ENCODE measurements around the gene NCAPD3.

- TF ChIP-seq REST (IDR thresholded peaks at IDR 0.05; ENCODE audit: borderline replicate concordance in 1 of 2, low read depth in 1 of 2, low read length in 2 of 2): no peak
- no peak for TF ChIP-seq NFRKB (IDR thresholded peaks at IDR 0.05)
- TF ChIP-seq ZBTB8A (CRISPR knock-in tag; IDR thresholded peaks at IDR 0.05; ENCODE audit: borderline replicate concordance, low read depth): no peak
- no peak for TF ChIP-seq TBL1XR1 (IDR thresholded peaks at IDR 0.05; ENCODE audit: borderline replicate concordance, low read length, partially characterized antibody)
- TF ChIP-seq SP2 (CRISPR knock-in tag; IDR thresholded peaks at IDR 0.05): no peak
- TF ChIP-seq ETV5 (CRISPR knock-in tag; IDR thresholded peaks at IDR 0.05; ENCODE audit: borderline replicate concordance): no peak
- TF ChIP-seq, protein P1, sequence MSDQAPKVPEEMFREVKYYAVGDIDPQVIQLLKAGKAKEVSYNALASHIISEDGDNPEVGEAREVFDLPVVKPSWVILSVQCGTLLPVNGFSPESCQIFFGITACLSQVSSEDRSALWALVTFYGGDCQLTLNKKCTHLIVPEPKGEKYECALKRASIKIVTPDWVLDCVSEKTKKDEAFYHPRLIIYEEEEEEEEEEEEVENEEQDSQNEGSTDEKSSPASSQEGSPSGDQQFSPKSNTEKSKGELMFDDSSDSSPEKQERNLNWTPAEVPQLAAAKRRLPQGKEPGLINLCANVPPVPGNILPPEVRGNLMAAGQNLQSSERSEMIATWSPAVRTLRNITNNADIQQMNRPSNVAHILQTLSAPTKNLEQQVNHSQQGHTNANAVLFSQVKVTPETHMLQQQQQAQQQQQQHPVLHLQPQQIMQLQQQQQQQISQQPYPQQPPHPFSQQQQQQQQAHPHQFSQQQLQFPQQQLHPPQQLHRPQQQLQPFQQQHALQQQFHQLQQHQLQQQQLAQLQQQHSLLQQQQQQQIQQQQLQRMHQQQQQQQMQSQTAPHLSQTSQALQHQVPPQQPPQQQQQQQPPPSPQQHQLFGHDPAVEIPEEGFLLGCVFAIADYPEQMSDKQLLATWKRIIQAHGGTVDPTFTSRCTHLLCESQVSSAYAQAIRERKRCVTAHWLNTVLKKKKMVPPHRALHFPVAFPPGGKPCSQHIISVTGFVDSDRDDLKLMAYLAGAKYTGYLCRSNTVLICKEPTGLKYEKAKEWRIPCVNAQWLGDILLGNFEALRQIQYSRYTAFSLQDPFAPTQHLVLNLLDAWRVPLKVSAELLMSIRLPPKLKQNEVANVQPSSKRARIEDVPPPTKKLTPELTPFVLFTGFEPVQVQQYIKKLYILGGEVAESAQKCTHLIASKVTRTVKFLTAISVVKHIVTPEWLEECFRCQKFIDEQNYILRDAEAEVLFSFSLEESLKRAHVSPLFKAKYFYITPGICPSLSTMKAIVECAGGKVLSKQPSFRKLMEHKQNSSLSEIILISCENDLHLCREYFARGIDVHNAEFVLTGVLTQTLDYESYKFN (CRISPR knock-in tag; conservative IDR thresholded peaks at IDR 0.05): no peak
- TF ChIP-seq, protein P2, sequence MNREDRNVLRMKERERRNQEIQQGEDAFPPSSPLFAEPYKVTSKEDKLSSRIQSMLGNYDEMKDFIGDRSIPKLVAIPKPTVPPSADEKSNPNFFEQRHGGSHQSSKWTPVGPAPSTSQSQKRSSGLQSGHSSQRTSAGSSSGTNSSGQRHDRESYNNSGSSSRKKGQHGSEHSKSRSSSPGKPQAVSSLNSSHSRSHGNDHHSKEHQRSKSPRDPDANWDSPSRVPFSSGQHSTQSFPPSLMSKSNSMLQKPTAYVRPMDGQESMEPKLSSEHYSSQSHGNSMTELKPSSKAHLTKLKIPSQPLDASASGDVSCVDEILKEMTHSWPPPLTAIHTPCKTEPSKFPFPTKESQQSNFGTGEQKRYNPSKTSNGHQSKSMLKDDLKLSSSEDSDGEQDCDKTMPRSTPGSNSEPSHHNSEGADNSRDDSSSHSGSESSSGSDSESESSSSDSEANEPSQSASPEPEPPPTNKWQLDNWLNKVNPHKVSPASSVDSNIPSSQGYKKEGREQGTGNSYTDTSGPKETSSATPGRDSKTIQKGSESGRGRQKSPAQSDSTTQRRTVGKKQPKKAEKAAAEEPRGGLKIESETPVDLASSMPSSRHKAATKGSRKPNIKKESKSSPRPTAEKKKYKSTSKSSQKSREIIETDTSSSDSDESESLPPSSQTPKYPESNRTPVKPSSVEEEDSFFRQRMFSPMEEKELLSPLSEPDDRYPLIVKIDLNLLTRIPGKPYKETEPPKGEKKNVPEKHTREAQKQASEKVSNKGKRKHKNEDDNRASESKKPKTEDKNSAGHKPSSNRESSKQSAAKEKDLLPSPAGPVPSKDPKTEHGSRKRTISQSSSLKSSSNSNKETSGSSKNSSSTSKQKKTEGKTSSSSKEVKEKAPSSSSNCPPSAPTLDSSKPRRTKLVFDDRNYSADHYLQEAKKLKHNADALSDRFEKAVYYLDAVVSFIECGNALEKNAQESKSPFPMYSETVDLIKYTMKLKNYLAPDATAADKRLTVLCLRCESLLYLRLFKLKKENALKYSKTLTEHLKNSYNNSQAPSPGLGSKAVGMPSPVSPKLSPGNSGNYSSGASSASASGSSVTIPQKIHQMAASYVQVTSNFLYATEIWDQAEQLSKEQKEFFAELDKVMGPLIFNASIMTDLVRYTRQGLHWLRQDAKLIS (CRISPR knock-in tag; IDR thresholded peaks at IDR 0.05): no peak
These were observed 78.1 kb downstream of the NCAPD3 start for GRCh38 chr11:134145715-134146114.
